Astrocyte (in vitro differentiated cells and primary cell): Measurements from ENCODE around the gene IL19. TPM values are rescaled to one million over a fixed set of nuclear protein-coding genes. Genes with fewer than 3 reads are reported as not detected.

Experiments
- DNase-seq: peaks from one replicate; pipeline ENCODE4 v3.0.0-alpha.2; 2010; ENCODE audit warnings: low read depth
- FAIRE-seq: peaks from 2 replicates; lab custom pipeline; 2011; peaks lifted over from hg19 to GRCh38; lab: Jason Lieb, UNC
- H2AFZ ChIP-seq: 2 replicates; pipeline ENCODE4 v1.6.0; 2012; ENCODE audit warnings: low read depth, low read length, inconsistent platforms
- H3K27ac ChIP-seq: 2 replicates; pipeline ENCODE4 v1.5.1; 2011; ENCODE audit warnings: low read depth, low read length, inconsistent platforms
- H3K27me3 ChIP-seq: 2 replicates; pipeline ENCODE4 v1.6.0; 2011; ENCODE audit warnings: low read length, inconsistent platforms; ENCODE audit not compliant: insufficient read depth
- H3K36me3 ChIP-seq: 2 replicates; pipeline ENCODE4 v1.5.1; 2011; ENCODE audit warnings: low read length, inconsistent platforms; ENCODE audit not compliant: insufficient read depth
- H3K4me1 ChIP-seq: 2 replicates; pipeline ENCODE4 v1.5.1; 2011; ENCODE audit warnings: low read length, inconsistent platforms; ENCODE audit not compliant: insufficient read depth
- H3K4me2 ChIP-seq: 2 replicates; pipeline ENCODE4 v1.6.0; 2012; ENCODE audit warnings: low read length, inconsistent platforms
- H3K4me3 ChIP-seq: 2 replicates; pipeline ENCODE4 v1.5.1; 2011; ENCODE audit warnings: low read depth, mild to moderate bottlenecking, low read length, inconsistent platforms; ENCODE audit not compliant: insufficient read depth
- H3K79me2 ChIP-seq: 2 replicates; pipeline ENCODE4 v1.6.0; 2012; ENCODE audit warnings: mild to moderate bottlenecking, low read length, inconsistent platforms; ENCODE audit not compliant: insufficient read depth
- H3K9ac ChIP-seq: 2 replicates; pipeline ENCODE4 v1.6.0; 2012; ENCODE audit warnings: mild to moderate bottlenecking, low read length, inconsistent platforms
- H3K9me3 ChIP-seq: 2 replicates; pipeline ENCODE4 v1.5.1; 2012; ENCODE audit warnings: low read depth, mild to moderate bottlenecking, low read length, inconsistent platforms; ENCODE audit not compliant: insufficient read depth
- H4K20me1 ChIP-seq: 2 replicates; pipeline ENCODE4 v1.6.0; 2012; ENCODE audit warnings: low read length, inconsistent platforms; ENCODE audit not compliant: insufficient read depth
- H3K27ac Mint-ChIP-seq: one replicate; pipeline ENCODE4 v1.8.0; 2021; ENCODE audit warnings: mild to moderate bottlenecking, mixed read lengths; ENCODE audit not compliant: unreplicated experiment
- H3K27me3 Mint-ChIP-seq: one replicate; pipeline ENCODE4 v1.8.0; 2021; ENCODE audit warnings: low read depth, mixed read lengths; ENCODE audit not compliant: unreplicated experiment
- H3K36me3 Mint-ChIP-seq: one replicate; pipeline ENCODE4 v1.8.0; 2021; ENCODE audit warnings: low read depth, mixed read lengths; ENCODE audit not compliant: unreplicated experiment
- H3K4me1 Mint-ChIP-seq: one replicate; pipeline ENCODE4 v1.8.0; 2021; ENCODE audit warnings: low read depth, mixed read lengths; ENCODE audit not compliant: unreplicated experiment
- H3K4me3 Mint-ChIP-seq: one replicate; pipeline ENCODE4 v1.8.0; 2021; ENCODE audit warnings: mild to moderate bottlenecking, moderate library complexity, mixed read lengths; ENCODE audit not compliant: unreplicated experiment
- H3K9me3 Mint-ChIP-seq: one replicate; pipeline ENCODE4 v1.8.0; 2021; ENCODE audit warnings: mild to moderate bottlenecking, mixed read lengths; ENCODE audit not compliant: unreplicated experiment
- CTCF ChIP-seq: IDR thresholded peaks from 2 replicates; pipeline ENCODE4 v1.5.1; 2011; ENCODE audit warnings: low read depth, mild to moderate bottlenecking, inconsistent platforms, low read length, moderate library complexity; ENCODE audit not compliant: insufficient read depth
- EZH2 ChIP-seq: IDR thresholded peaks from 2 replicates; pipeline ENCODE4 v1.6.1; 2012; ENCODE audit warnings: mild to moderate bottlenecking, low read length, inconsistent platforms; ENCODE audit not compliant: insufficient read depth
- total RNA-seq: library from RNA; stranded (reverse); gene quantifications from 2 replicates; pipeline ENCODE4 v1.2.1, GENCODE V29; 2021

IL19 gene
- total RNA-seq, 1 donor from 2014 or later, result 0.23 TPM

GRCh38 chr1:206829875-206830274 lies 59.3 kb downstream of the IL19 start:
- Histone ChIP-seq H3K9me3 (no peaks in the 10 kb centered on the region), H4K20me1 (no peaks in the 10 kb centered on the region), H3K79me2 (no peaks in the 10 kb centered on the region), H2AFZ (no peak overlapping the region), H3K27me3 (peaks cover 21% of the 10 kb centered on the region), H3K9ac (no peak overlapping the region), H3K36me3 (no peaks in the 10 kb centered on the region), H3K4me2 (no peak overlapping the region), H3K4me1 (no peaks in the 10 kb centered on the region), H3K4me3 (no peak overlapping the region), H3K27ac (no peak overlapping the region)
- no peak overlapping the region for H3K27ac Mint-ChIP-seq
- no peak for DNase-seq
- H3K4me3 Mint-ChIP-seq, result no peak overlapping the region
- no peaks in the 10 kb centered on the region for H3K36me3 Mint-ChIP-seq
- H3K9me3 Mint-ChIP-seq, result peaks cover 5% of the 10 kb centered on the region
- peaks cover 24% of the 10 kb centered on the region for H3K4me1 Mint-ChIP-seq
- H3K27me3 Mint-ChIP-seq, result peaks cover 15% of the 10 kb centered on the region
- TF ChIP-seq CTCF (no peak), EZH2 (no peak)
- no peak for FAIRE-seq

DNA sequence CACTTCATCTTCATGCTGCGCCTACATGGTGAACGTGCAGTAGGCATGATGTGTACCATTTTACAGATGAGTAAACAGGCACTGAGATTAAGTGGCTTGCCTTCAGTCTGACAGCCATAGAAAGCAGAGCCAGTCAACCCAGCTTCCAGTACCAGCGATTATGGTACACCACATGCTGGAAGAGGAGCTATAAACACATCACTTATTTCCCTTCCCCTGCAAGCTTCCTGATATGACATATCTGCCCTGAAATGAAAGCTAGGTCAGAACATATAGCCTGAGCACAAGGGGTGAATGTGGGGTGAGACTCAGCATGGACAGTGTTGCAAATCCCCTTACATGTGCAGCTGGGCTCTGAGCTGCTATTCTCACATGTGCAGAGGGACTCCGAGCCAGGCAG lies 61.1 kb downstream of the IL19 start:
- H3K9me3 ChIP-seq, result no peaks in the 10 kb centered on the region
- Mint-ChIP-seq H3K9me3 (peaks cover 5% of the 10 kb centered on the region), H3K27me3 (peaks cover 15% of the 10 kb centered on the region), H3K36me3 (no peaks in the 10 kb centered on the region), H3K27ac (no peak overlapping the region), H3K4me1 (peaks cover 23% of the 10 kb centered on the region), H3K4me3 (no peak overlapping the region)
- no peaks in the 10 kb centered on the region for H3K79me2 ChIP-seq
- FAIRE-seq (no peak), DNase-seq (no peak)
- H3K27ac ChIP-seq, result no peak overlapping the region
- H3K36me3 ChIP-seq, result no peaks in the 10 kb centered on the region
- H3K4me2 ChIP-seq, result no peak overlapping the region
- no peak overlapping the region for H2AFZ ChIP-seq
- H4K20me1 ChIP-seq, result no peaks in the 10 kb centered on the region
- peaks cover 28% of the 10 kb centered on the region for H3K27me3 ChIP-seq
- H3K9ac ChIP-seq, result no peak overlapping the region
- no peaks in the 10 kb centered on the region for H3K4me1 ChIP-seq
- H3K4me3 ChIP-seq, result no peak overlapping the region
- TF ChIP-seq EZH2 (no peak), CTCF (no peak)

GRCh38 chr1:206832352-206832880 lies 61.8 kb downstream of the IL19 start:
- H3K27me3 Mint-ChIP-seq, result peaks cover 15% of the 10 kb centered on the region
- no peak overlapping the region for H3K4me3 ChIP-seq
- H3K36me3 Mint-ChIP-seq, result no peaks in the 10 kb centered on the region
- H3K4me3 Mint-ChIP-seq, result no peak overlapping the region
- no peaks in the 10 kb centered on the region for H3K4me1 ChIP-seq
- DNase-seq (no peak), FAIRE-seq (no peak)
- TF ChIP-seq EZH2 (no peak), CTCF (no peak)
- H3K27ac ChIP-seq, result no peak overlapping the region
- H3K9me3 ChIP-seq, result no peaks in the 10 kb centered on the region
- H3K9ac ChIP-seq, result no peak overlapping the region
- no peak overlapping the region for H2AFZ ChIP-seq
- H3K36me3 ChIP-seq, result no peaks in the 10 kb centered on the region
- H3K79me2 ChIP-seq, result no peaks in the 10 kb centered on the region
- no peaks in the 10 kb centered on the region for H4K20me1 ChIP-seq
- peaks cover 25% of the 10 kb centered on the region for H3K4me1 Mint-ChIP-seq
- peaks cover 28% of the 10 kb centered on the region for H3K27me3 ChIP-seq
- no peak overlapping the region for H3K27ac Mint-ChIP-seq
- H3K9me3 Mint-ChIP-seq, result peaks cover 5% of the 10 kb centered on the region
- H3K4me2 ChIP-seq, result no peak overlapping the region
